Colonic mucosa (tissue), 4 donors: ENCODE data around the gene TENT4B. TPM values are rescaled to one million over a fixed set of nuclear protein-coding genes. Genes with fewer than 3 reads are reported as not detected.

ENCODE experiments used
- DNase-seq: peaks from one replicate; pipeline ENCODE4 v3.0.0-alpha.2; 2020
- H3K27ac ChIP-seq: fragments of 200-600 bp; one replicate; pipeline ENCODE4 v1.8.0; 2021
- H3K27me3 ChIP-seq: fragments of 200-600 bp; one replicate; pipeline ENCODE4 v1.8.0; 2021
- H3K36me3 ChIP-seq: fragments of 200-600 bp; one replicate; pipeline ENCODE4 v1.8.0; 2021
- H3K4me1 ChIP-seq: fragments of 200-600 bp; one replicate; pipeline ENCODE4 v1.8.0; 2021; ENCODE audit warnings: mild to moderate bottlenecking
- H3K4me3 ChIP-seq: fragments of 200-600 bp; one replicate; pipeline ENCODE4 v1.8.0; 2021
- H3K9ac ChIP-seq, 2 donors: one replicate each; pipeline ENCODE4 v1.7.0; 2013; ENCODE audit warnings: control low read depth in 2 of 2, low read depth in 2 of 2, low read length in 2 of 2
- H3K9me3 ChIP-seq: fragments of 200-600 bp; one replicate; pipeline ENCODE4 v1.8.0; 2021
- intact Hi-C: fragments of 100-400 bp; cut with DNase I; formaldehyde crosslinking; loops from one replicate; pipeline ENCODE4 v1.14.1; 2022
- total RNA-seq, 2 donors: library from RNA; stranded (reverse); fragmentation: NEBNext Ultra II Directional in 1 of 2; extraction: Animal tissue kit (Norgen Biotek cat#: 25700) in 1 of 2; gene quantifications; one replicate each; pipeline ENCODE4 v1.2.1, GENCODE V29; 2021
- TF ChIP-seq, protein P1 (sequence below): fragments of 200-600 bp; IDR thresholded peaks from one replicate; pipeline ENCODE4 v1.8.0; 2022; ENCODE audit warnings: antibody characterized with exemption, mild to moderate bottlenecking
- donor health status: healthy.
- donor health status: DM: no; HTN: no; CAD: no.
- donor health status: DM: no; HTN: no; CAD: no.

The TENT4B gene
- total RNA-seq, 2 donors from 2014 or later = 13.5 to 15.6 TPM

DNA sequence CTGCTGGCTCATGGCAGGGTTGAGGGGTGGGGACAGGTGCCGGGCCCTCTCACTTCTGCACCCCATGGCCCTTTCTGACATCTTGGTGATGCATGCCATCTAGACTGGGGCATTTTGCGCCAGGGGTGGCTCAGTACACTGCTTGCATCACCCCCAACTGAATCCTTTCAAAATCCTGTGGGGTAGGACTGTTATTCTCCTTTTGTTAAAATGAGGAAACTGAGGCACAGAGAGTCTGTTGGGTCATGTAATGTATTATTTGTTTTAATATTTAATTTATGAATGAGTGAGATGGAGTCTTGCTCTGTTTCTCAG is 123.2 kb downstream of the TENT4B start:
- H3K27me3 ChIP-seq = no peaks in the 10 kb centered on the region
- peaks cover 7% of the 10 kb centered on the region for H3K4me1 ChIP-seq
- intact Hi-C loops = no loop called here
- H3K36me3 ChIP-seq = no peaks in the 10 kb centered on the region
- TF ChIP-seq, protein P1, sequence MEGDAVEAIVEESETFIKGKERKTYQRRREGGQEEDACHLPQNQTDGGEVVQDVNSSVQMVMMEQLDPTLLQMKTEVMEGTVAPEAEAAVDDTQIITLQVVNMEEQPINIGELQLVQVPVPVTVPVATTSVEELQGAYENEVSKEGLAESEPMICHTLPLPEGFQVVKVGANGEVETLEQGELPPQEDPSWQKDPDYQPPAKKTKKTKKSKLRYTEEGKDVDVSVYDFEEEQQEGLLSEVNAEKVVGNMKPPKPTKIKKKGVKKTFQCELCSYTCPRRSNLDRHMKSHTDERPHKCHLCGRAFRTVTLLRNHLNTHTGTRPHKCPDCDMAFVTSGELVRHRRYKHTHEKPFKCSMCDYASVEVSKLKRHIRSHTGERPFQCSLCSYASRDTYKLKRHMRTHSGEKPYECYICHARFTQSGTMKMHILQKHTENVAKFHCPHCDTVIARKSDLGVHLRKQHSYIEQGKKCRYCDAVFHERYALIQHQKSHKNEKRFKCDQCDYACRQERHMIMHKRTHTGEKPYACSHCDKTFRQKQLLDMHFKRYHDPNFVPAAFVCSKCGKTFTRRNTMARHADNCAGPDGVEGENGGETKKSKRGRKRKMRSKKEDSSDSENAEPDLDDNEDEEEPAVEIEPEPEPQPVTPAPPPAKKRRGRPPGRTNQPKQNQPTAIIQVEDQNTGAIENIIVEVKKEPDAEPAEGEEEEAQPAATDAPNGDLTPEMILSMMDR = no peak
- H3K27ac ChIP-seq = no peak overlapping the region
- H3K9ac ChIP-seq = peak overlapping the region in 1 of 2 donors; percentile 44
- no peak for DNase-seq
- H3K9me3 ChIP-seq = no peaks in the 10 kb centered on the region
- H3K4me3 ChIP-seq = no peak overlapping the region

DNA sequence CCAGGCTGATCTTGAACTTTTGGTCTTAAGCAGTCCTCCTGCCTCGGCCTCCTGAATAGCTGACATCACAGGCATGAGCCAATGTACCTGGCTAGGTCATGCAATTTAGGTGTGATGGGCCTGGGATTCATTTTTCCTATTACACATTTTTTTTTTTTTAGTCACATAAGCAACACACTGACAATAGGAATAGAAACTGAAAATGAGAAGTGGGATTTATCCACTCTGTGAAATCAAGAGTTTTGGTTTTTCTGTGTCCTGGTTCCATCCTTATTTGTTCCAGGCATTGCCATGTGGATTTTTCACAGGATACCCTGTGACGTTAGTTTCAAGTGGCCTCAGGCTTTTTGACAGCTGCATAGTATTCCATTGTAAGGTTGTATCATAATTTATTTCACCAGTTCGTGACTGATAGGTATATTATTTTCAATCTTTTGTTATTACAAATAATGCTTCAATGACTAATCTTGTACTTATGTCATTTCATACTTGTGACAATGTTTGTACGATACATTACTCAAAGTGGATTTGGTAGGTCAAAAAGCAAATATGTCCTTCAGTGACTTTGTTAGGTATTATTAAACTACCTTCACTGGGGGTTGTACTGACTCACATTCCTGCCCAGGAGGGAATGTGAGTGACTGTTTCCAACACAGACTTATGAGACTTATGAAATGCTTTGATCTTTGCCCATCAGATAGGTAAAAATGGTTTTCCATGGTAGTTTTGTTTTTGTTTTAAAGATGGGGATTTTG is 123.9 kb downstream of the TENT4B start:
- Histone ChIP-seq H3K36me3 (no peaks in the 10 kb centered on the region), H3K9ac (no peak overlapping the region), H3K27me3 (no peaks in the 10 kb centered on the region), H3K9me3 (no peaks in the 10 kb centered on the region), H3K4me1 (peaks cover 8% of the 10 kb centered on the region), H3K27ac (no peak overlapping the region), H3K4me3 (no peak overlapping the region)
- intact Hi-C loops = no loop called here
- DNase-seq = no peak
- TF ChIP-seq, protein P1 = no peak

DNA sequence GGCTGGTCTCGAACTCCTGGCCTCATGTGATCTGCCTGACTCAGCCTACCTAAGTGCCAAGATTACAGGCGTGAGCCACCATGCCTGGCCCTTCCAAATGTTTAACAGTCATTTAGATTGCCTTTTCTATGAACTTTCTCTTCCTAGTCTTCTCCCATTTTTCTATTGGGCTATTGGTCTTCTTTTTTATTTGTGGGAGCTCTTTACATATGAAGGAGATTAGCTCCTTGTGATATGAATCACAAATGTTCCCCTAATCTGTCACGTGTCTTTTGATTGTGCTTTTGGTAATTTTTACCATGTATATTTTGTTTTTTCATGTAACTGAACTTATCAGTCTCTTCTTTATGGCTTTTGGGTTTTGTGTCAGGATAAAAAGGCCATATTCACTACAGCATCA is 125.1 kb downstream of the TENT4B start:
- H3K27ac ChIP-seq = no peak overlapping the region
- peaks cover 8% of the 10 kb centered on the region for H3K4me1 ChIP-seq
- intact Hi-C loops = no loop called here

DNA sequence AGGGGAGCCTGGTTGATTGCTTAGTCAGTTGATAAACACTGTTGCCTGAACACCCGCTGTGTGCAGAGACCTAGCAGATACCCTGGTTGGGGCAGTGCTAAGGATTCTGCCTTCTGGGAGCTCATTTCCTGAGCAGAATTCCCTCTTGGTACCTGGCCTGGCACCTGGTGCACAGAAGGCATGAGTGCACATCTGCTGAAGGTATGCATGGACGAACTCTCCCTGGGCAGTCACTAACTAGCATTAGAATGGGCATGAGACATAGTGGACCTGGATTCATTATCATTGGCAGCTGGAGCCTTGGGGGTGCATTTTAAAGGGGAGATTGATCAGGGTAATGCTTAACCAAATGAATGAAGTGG is 126.4 kb downstream of the TENT4B start:
- peak overlapping the region; percentile 32 for H3K27ac ChIP-seq

More for the DNA sequence above, 125.1 kb downstream of the TENT4B start:
- Histone ChIP-seq H3K9ac (no peak overlapping the region), H3K27me3 (no peaks in the 10 kb centered on the region), H3K36me3 (no peaks in the 10 kb centered on the region), H3K4me3 (no peak overlapping the region), H3K9me3 (no peaks in the 10 kb centered on the region)
- TF ChIP-seq, protein P1 = no peak
- DNase-seq = no peak

DNA sequence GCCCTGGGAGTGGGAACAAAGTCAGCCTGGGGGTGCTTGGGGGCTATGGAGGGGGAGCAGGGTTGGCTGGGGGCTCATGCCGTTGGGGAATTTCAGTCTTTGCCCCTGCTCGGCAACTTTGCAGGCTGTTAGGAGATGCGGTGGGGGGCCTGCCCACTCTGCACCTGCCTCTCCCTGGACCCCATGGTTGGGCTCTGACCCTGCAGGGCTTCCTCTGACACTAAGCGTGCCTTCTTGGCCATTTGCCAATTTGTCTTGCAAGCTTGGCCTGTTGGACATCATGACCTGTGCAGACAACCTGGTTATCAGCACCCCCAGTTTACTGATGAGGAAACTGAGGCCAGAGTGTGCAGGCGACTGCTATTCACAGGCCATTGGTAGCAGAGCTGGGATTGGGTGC is 127.8 kb downstream of the TENT4B start:
- Histone ChIP-seq H3K36me3 (no peaks in the 10 kb centered on the region), H3K27me3 (no peaks in the 10 kb centered on the region), H3K4me3 (no peak overlapping the region), H3K4me1 (peaks cover 15% of the 10 kb centered on the region), H3K9me3 (no peaks in the 10 kb centered on the region), H3K9ac (peak overlapping the region in 1 of 2 donors; percentile 14), H3K27ac (no peak overlapping the region)
- intact Hi-C loops = no loop called here
- TF ChIP-seq, protein P1 = no peak
- no peak for DNase-seq

More for the DNA sequence above, 126.4 kb downstream of the TENT4B start:
- peaks cover 15% of the 10 kb centered on the region for H3K4me1 ChIP-seq
- no peaks in the 10 kb centered on the region for H3K9me3 ChIP-seq
- TF ChIP-seq, protein P1 = no peak
- intact Hi-C loops = no loop called here
- H3K9ac ChIP-seq = no peak overlapping the region
- no peak overlapping the region for H3K4me3 ChIP-seq
- H3K27me3 ChIP-seq = no peaks in the 10 kb centered on the region
- no peaks in the 10 kb centered on the region for H3K36me3 ChIP-seq
- DNase-seq = no peak

Other genes with a start within 250 kb of the TENT4B start
- 10 to 100 TPM; 13.4 to 22.4 TPM for gene CNEP1R1, start 128.1 kb upstream of the TENT4B start, total RNA-seq
- 10 to 100 TPM; 18.1 to 26.9 TPM for gene HEATR3, start 87.3 kb upstream of the TENT4B start, total RNA-seq
- 10 to 100 TPM; 15.8 to 19.2 TPM for gene ADCY7, start 113.2 kb downstream of the TENT4B start, total RNA-seq
- gene BRD7, start 215.7 kb downstream of the TENT4B start, total RNA-seq = 10 to 100 TPM; 69.9 to 76.3 TPM